Measurements from ENCODE around the gene CD300LD. TPM values are rescaled to one million over a fixed set of nuclear protein-coding genes. Genes with fewer than 3 reads are reported as not detected.

Gene CD300LD
- total RNA-seq, 2 experiments from 2014 or later = not detected

DNA sequence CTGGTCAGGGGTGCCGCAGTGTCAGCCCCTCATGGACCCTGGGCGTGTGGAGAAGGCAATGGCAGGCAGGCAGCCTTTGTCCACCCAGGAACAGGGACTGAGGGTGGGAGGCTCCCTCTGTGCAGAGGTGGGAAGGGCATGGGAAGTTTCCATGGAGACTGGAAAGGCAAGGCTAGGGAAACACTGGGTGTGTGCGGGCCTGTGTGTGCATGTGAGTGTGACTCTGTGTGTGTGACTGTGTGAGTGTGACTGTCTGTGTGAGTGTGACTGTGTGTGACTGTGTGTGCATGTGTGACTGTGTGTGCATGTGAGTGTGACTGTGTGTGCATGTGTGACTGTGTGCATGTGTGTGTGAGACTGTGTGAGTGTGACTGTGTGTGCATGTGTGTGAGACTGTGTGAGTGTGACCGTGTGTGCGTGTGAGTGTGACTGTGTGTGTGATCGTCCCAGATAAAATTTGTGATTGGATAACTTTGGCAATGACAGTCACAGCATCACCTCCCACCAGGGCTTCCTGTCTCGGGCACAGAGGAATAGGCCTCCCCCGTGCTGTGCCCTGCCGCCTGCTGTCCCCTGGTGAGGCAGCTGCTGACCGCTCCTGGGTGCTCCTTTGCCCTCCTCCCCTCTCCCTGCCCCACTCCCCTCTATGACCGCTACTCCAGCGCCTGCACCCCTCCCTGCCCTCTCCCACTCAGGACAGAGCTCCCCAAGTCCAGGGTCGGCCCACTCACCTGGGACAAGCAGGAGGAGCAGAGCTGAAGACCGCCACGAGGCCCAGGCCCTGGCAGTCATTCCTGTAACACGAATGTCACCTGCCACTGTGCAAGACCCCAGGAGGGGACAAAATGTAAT lies 46.9 kb downstream of the CD300LD start:
- H3K27ac Mint-ChIP-seq = no peak overlapping the region
- intact Hi-C loops (cut with DNase I, micrococcal nuclease) = no loop called here
- H3K36me3 ChIP-seq (ENCODE audit: insufficient read depth, low read length) = no peaks in the 10 kb centered on the region
- H3K9me3 Mint-ChIP-seq = no peaks in the 10 kb centered on the region
- TF ChIP-seq, protein P1, sequence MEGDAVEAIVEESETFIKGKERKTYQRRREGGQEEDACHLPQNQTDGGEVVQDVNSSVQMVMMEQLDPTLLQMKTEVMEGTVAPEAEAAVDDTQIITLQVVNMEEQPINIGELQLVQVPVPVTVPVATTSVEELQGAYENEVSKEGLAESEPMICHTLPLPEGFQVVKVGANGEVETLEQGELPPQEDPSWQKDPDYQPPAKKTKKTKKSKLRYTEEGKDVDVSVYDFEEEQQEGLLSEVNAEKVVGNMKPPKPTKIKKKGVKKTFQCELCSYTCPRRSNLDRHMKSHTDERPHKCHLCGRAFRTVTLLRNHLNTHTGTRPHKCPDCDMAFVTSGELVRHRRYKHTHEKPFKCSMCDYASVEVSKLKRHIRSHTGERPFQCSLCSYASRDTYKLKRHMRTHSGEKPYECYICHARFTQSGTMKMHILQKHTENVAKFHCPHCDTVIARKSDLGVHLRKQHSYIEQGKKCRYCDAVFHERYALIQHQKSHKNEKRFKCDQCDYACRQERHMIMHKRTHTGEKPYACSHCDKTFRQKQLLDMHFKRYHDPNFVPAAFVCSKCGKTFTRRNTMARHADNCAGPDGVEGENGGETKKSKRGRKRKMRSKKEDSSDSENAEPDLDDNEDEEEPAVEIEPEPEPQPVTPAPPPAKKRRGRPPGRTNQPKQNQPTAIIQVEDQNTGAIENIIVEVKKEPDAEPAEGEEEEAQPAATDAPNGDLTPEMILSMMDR (IDR thresholded peaks at IDR 0.05) = no peak
- peaks cover 5% of the 10 kb centered on the region for H3K4me1 Mint-ChIP-seq (ENCODE audit: low read depth)
- no peak overlapping the region for H3K4me3 Mint-ChIP-seq
- no peaks in the 10 kb centered on the region for H3K4me1 ChIP-seq (ENCODE audit: insufficient read depth, low read length)
- ChIA-PET CTCF (no interaction called here), POLR2A (no interaction called here)
- DNase-seq (peak in 2 of 14 experiments; percentile 20 to 41), ATAC-seq (ENCODE audit: poor library complexity) (no peak)
- H3K36me3 Mint-ChIP-seq (ENCODE audit: low read depth) = no peaks in the 10 kb centered on the region
- H3K27me3 Mint-ChIP-seq = no peaks in the 10 kb centered on the region
- no peak overlapping the region for H3K27ac ChIP-seq (ENCODE audit: low read depth in 1 of 2, low read length in 2 of 2)
- H3K27me3 ChIP-seq (ENCODE audit: control insufficient read depth in 1 of 2, insufficient read depth in 2 of 2, low read length in 2 of 2) = peaks cover 0 to 3% of the 10 kb centered on the region in 2 experiments
- H3K4me3 ChIP-seq (ENCODE audit: low read length) = peak overlapping the region; percentile 7
- H3K9me3 ChIP-seq (ENCODE audit: control insufficient read depth in 1 of 2, insufficient read depth in 1 of 2, low read length in 2 of 2) = no peaks in the 10 kb centered on the region

DNA sequence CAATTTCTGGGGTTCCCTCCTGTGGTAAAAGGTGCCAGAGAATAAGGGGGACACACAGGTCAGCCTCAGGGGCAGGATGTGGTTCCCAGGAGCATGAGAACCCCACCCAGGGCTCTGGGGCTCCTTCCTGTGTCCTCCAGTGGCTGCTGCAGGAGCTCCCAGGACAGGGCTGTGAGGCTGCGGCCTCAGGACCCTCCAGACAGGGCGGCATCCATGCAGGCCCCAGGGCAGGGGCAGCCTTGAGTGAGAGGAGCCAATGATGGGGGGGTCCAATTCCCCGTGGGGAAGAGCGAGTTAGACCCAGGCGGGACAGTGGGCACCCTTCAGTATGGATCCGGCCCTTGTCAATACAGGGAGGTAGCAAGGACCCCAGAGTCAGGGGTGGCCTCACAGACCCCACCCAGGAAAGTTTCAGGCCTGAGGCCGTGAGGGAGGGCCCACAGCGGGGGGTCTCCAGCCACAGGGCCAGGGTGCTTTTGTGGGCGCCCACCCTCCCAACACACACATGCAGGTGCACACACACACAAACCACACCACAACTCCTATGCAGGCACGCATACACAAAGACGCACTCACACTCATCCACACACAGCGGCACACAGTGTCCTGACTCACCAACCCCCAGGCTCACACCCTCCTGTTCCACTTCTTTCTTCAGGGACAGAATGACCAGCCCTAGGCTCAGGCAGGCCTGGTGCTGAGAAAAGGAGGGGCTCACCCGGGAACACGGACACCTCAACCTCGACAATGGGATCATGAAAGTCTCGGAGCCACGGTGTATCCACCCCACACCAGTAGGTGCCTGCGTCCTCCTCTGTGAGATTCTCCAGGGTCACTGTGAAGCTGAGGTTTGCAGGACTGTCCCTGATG lies 48.0 kb downstream of the CD300LD start:
- DNase-seq = no peak
- Histone ChIP-seq H3K27me3 (ENCODE audit: control insufficient read depth in 1 of 2, insufficient read depth in 2 of 2, low read length in 2 of 2) (peaks cover 0 to 2% of the 10 kb centered on the region in 2 experiments), H3K4me3 (ENCODE audit: low read length) (no peak overlapping the region), H3K9me3 (ENCODE audit: control insufficient read depth in 1 of 2, insufficient read depth in 1 of 2, low read length in 2 of 2) (no peaks in the 10 kb centered on the region), H3K36me3 (ENCODE audit: insufficient read depth, low read length) (no peaks in the 10 kb centered on the region), H3K27ac (ENCODE audit: low read depth in 1 of 2, low read length in 2 of 2) (no peak overlapping the region), H3K4me1 (ENCODE audit: insufficient read depth, low read length) (no peaks in the 10 kb centered on the region)
- Mint-ChIP-seq H3K9me3 (no peaks in the 10 kb centered on the region), H3K27ac (no peak overlapping the region), H3K4me1 (ENCODE audit: low read depth) (peaks cover 5% of the 10 kb centered on the region), H3K36me3 (ENCODE audit: low read depth) (no peaks in the 10 kb centered on the region), H3K4me3 (no peak overlapping the region), H3K27me3 (no peaks in the 10 kb centered on the region)
- CTCF ChIA-PET = no interaction called here
- no peak for ATAC-seq (ENCODE audit: poor library complexity)
- intact Hi-C loops (cut with DNase I, micrococcal nuclease) = no loop called here
- TF ChIP-seq, protein P1 (IDR thresholded peaks at IDR 0.05) = no peak
- POLR2A ChIA-PET = no interaction called here

DNA sequence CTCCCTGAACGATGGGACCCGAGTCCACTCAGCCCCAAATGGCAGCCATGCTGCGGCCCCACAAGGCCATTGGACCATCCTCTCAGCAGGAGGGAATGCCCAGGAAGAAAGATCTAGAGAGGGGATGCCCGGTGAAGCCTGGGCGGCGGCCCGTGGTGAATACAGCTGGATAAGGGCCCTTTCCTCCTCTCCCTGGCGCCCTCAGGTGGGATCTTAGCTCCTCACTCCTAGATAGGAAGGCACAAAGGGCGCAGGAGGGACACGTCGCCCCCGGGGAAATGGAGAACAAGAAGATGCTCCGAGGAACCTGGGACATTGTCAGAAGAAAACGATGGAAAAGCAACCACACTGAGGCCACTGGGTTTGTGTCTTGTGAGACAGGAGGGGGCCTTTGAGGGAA lies 48.7 kb downstream of the CD300LD start:
- Histone ChIP-seq H3K9me3 (ENCODE audit: control insufficient read depth in 1 of 2, insufficient read depth in 1 of 2, low read length in 2 of 2) (no peaks in the 10 kb centered on the region), H3K36me3 (ENCODE audit: insufficient read depth, low read length) (no peaks in the 10 kb centered on the region), H3K27ac (ENCODE audit: low read depth in 1 of 2, low read length in 2 of 2) (no peak overlapping the region), H3K4me1 (ENCODE audit: insufficient read depth, low read length) (no peaks in the 10 kb centered on the region), H3K4me3 (ENCODE audit: low read length) (no peak overlapping the region), H3K27me3 (ENCODE audit: control insufficient read depth in 1 of 2, insufficient read depth in 2 of 2, low read length in 2 of 2) (no peaks in the 10 kb centered on the region)
- Mint-ChIP-seq H3K9me3 (no peaks in the 10 kb centered on the region), H3K27ac (no peak overlapping the region), H3K27me3 (no peaks in the 10 kb centered on the region), H3K4me3 (no peak overlapping the region), H3K4me1 (ENCODE audit: low read depth) (peaks cover 5% of the 10 kb centered on the region), H3K36me3 (ENCODE audit: low read depth) (no peaks in the 10 kb centered on the region)
- DNase-seq = no peak
- CTCF ChIA-PET = no interaction called here
- ATAC-seq (ENCODE audit: poor library complexity) = no peak
- POLR2A ChIA-PET = no interaction called here
- TF ChIP-seq, protein P1 (IDR thresholded peaks at IDR 0.05) = no peak
- intact Hi-C loops (cut with DNase I, micrococcal nuclease) = no loop called here

All from CD4-positive, alpha-beta T cell (primary cell).